H9 (cell line): ENCODE results near the gene ATRIP. TPM values are rescaled to one million over a fixed set of nuclear protein-coding genes. Genes with fewer than 3 reads are reported as not detected.
"Not testable (repeated sequence)": the region's sequence is repeated elsewhere in the genome, so short reads cannot be mapped to it uniquely, and the experiment has no call there.

Experiments
- DNase-seq: peaks from one replicate; pipeline ENCODE4 v3.0.0-alpha.2; 2017
- H2AFZ ChIP-seq: one replicate; pipeline ENCODE4 v1.6.1; 2013; ENCODE audit warnings: mild to moderate bottlenecking, low read length, control low read depth, moderate library complexity
- H2AK5ac ChIP-seq: 2 replicates; pipeline ENCODE4 v1.6.1; 2013; ENCODE audit warnings: low read length, control low read depth, mixed read lengths; ENCODE audit not compliant: insufficient read length
- H2BK120ac ChIP-seq: one replicate; pipeline ENCODE4 v1.6.1; 2013; ENCODE audit warnings: low read depth, mild to moderate bottlenecking, low read length, control low read depth, inconsistent platforms; ENCODE audit not compliant: poor library complexity, severe bottlenecking
- H2BK12ac ChIP-seq: 2 replicates; pipeline ENCODE4 v1.6.1; 2013; ENCODE audit warnings: low read length, control low read depth, mixed read lengths, low read depth; ENCODE audit not compliant: insufficient read length
- H2BK15ac ChIP-seq: 2 replicates; pipeline ENCODE4 v1.6.1; 2013; ENCODE audit warnings: low read depth, low read length, control low read depth
- H2BK20ac ChIP-seq: one replicate; pipeline ENCODE4 v1.6.1; 2013; ENCODE audit warnings: low read depth, mild to moderate bottlenecking, low read length, control low read depth, inconsistent platforms; ENCODE audit not compliant: poor library complexity, severe bottlenecking
- H2BK5ac ChIP-seq: 2 replicates; pipeline ENCODE4 v1.6.1; 2013; ENCODE audit warnings: low read length, control low read depth, mixed read lengths; ENCODE audit not compliant: insufficient read length
- H3K14ac ChIP-seq: 2 replicates; pipeline ENCODE4 v1.6.1; 2013; ENCODE audit warnings: low read length, control low read depth; ENCODE audit not compliant: insufficient read depth
- H3K18ac ChIP-seq: 2 replicates; pipeline ENCODE4 v1.6.1; 2013; ENCODE audit warnings: low read depth, mild to moderate bottlenecking, mixed read lengths, low read length, control low read depth; ENCODE audit not compliant: insufficient read length
- H3K23ac ChIP-seq: 2 replicates; pipeline ENCODE4 v1.6.1; 2013; ENCODE audit warnings: low read length, control low read depth, mixed read lengths, low read depth; ENCODE audit not compliant: insufficient read length
- H3K23me2 ChIP-seq: 2 replicates; pipeline ENCODE4 v1.6.1; 2013; ENCODE audit warnings: low read depth, mild to moderate bottlenecking, mixed read lengths, low read length, control low read depth; ENCODE audit not compliant: insufficient read length, poor library complexity, severe bottlenecking
- H3K27ac ChIP-seq: 2 replicates; pipeline ENCODE4 v1.5.1; 2013; ENCODE audit warnings: low read length, control low read depth, mixed read lengths, low read depth; ENCODE audit not compliant: insufficient read length
- H3K27me3 ChIP-seq: 2 replicates; pipeline ENCODE4 v1.6.1; 2013; ENCODE audit warnings: low read length, control low read depth, inconsistent platforms; ENCODE audit not compliant: insufficient read depth
- H3K4ac ChIP-seq: 2 replicates; pipeline ENCODE4 v1.6.1; 2013; ENCODE audit warnings: low read depth, mild to moderate bottlenecking, control low read depth, inconsistent platforms, low read length, moderate library complexity
- H3K4me1 ChIP-seq: 2 replicates; pipeline ENCODE4 v1.6.1; 2013; ENCODE audit warnings: low read length, control low read depth, inconsistent platforms; ENCODE audit not compliant: insufficient read depth
- H3K4me2 ChIP-seq: 2 replicates; pipeline ENCODE4 v1.6.1; 2013; ENCODE audit warnings: low read length, control low read depth, mixed read lengths; ENCODE audit not compliant: insufficient read length, insufficient read depth
- H3K56ac ChIP-seq: 2 replicates; pipeline ENCODE4 v1.6.1; 2013; ENCODE audit warnings: low read depth, mild to moderate bottlenecking, mixed read lengths, low read length, control low read depth; ENCODE audit not compliant: insufficient read length
- H3K79me1 ChIP-seq: 2 replicates; pipeline ENCODE4 v1.6.1; 2013; ENCODE audit warnings: low read depth, mild to moderate bottlenecking, moderate library complexity, low read length, control low read depth, inconsistent platforms; ENCODE audit not compliant: insufficient read depth, poor library complexity, severe bottlenecking
- H3K79me2 ChIP-seq: 2 replicates; pipeline ENCODE4 v1.6.1; 2013; ENCODE audit warnings: low read length, control low read depth, inconsistent platforms; ENCODE audit not compliant: insufficient read depth
- H3K9ac ChIP-seq: 2 replicates; pipeline ENCODE4 v1.6.1; 2013; ENCODE audit warnings: low read length, control low read depth, mixed read lengths; ENCODE audit not compliant: insufficient read length; ENCODE audit errors: extremely low read depth
- H3K9me3 ChIP-seq: one replicate; pipeline ENCODE4 v1.6.1; 2013; ENCODE audit warnings: low read depth, low read length, inconsistent platforms; ENCODE audit not compliant: control insufficient read depth
- H3T11ph ChIP-seq: one replicate; pipeline ENCODE4 v1.6.1; 2013; ENCODE audit warnings: mild to moderate bottlenecking, low read length, control low read depth, inconsistent platforms
- H4K20me1 ChIP-seq: one replicate; pipeline ENCODE4 v1.6.1; 2013; ENCODE audit not compliant: control insufficient read depth, insufficient read length, insufficient read depth
- H4K5ac ChIP-seq: 2 replicates; pipeline ENCODE4 v1.6.1; 2013; ENCODE audit warnings: low read depth, mild to moderate bottlenecking, mixed read lengths, low read length, control low read depth; ENCODE audit not compliant: insufficient read length
- H4K8ac ChIP-seq: replicated peaks from 2 replicates; pipeline ENCODE4 v1.6.1; 2013; ENCODE audit warnings: low read length, control low read depth, mixed read lengths, low read depth; ENCODE audit not compliant: insufficient read length
- H4K91ac ChIP-seq: 2 replicates; pipeline ENCODE4 v1.6.1; 2013; ENCODE audit warnings: low read depth, mild to moderate bottlenecking, moderate library complexity, mixed read lengths, low read length, control low read depth; ENCODE audit not compliant: insufficient read length
- H3K27ac Mint-ChIP-seq, 3 experiments: 2 replicates in 2 of 3; 3 replicates in 1 of 3; pipeline ENCODE4 v1.8.0; 2020 to 2021; ENCODE audit warnings: mixed read lengths in 3 of 3, mild to moderate bottlenecking in 1 of 3, moderate library complexity in 1 of 3
- H3K27me3 Mint-ChIP-seq: 2 replicates; pipeline ENCODE4 v1.8.0; 2021; ENCODE audit warnings: low read depth, mild to moderate bottlenecking, moderate library complexity, mixed read lengths
- H3K36me3 Mint-ChIP-seq, 3 experiments: 2 replicates in 2 of 3; 3 replicates in 1 of 3; pipeline ENCODE4 v1.8.0; 2020 to 2021; ENCODE audit warnings: low read depth in 3 of 3, mixed read lengths in 3 of 3; ENCODE audit not compliant: insufficient read depth in 1 of 3
- H3K4me1 Mint-ChIP-seq, 2 experiments: 2 replicates each; pipeline ENCODE4 v1.8.0; 2020; ENCODE audit warnings: mixed read lengths in 2 of 2
- H3K4me3 Mint-ChIP-seq, 2 experiments: 2 replicates in 1 of 2; 3 replicates in 1 of 2; pipeline ENCODE4 v1.8.0; 2020 to 2021; ENCODE audit warnings: mild to moderate bottlenecking in 2 of 2, mixed read lengths in 2 of 2, moderate library complexity in 1 of 2
- H3K9me3 Mint-ChIP-seq, 2 experiments: 2 replicates in 1 of 2; 3 replicates in 1 of 2; pipeline ENCODE4 v1.8.0; 2020; ENCODE audit warnings: mild to moderate bottlenecking in 2 of 2, mixed read lengths in 2 of 2, moderate library complexity in 1 of 2
- CTCF ChIP-seq: fragments of 200-600 bp; sonication (generic); conservative IDR thresholded peaks from 3 replicates; pipeline ENCODE4 v1.8.0; 2021; ENCODE audit warnings: antibody characterized with exemption, mild to moderate bottlenecking
- WGBS: extraction: QIAGEN DNeasy Blood & Tissue Kit; methylation state at CpG from one replicate; pipeline ENCODE4 v1.1.7; 2013; ENCODE audit warnings: missing lambda C conversion rate, low lambda C conversion rate, mixed read lengths; ENCODE audit not compliant: insufficient read length; ENCODE audit errors: extremely low coverage; 5-methylcytosine and 5-hydroxymethylcytosine counted together
- total RNA-seq: library from RNA; stranded (reverse); gene quantifications from 2 replicates; pipeline ENCODE4 v1.2.1, GENCODE V29; 2021

Gene ATRIP
- total RNA-seq, 1 experiment from 2014 or later: 16.3 TPM

GRCh38 chr3:48478626-48479555 is 32.4 kb downstream of the ATRIP start:
- Mint-ChIP-seq H3K36me3 (peaks cover 3 to 6% (median 5%) of the 10 kb centered on the region in 3 experiments; a peak in 6 of 7 replicates), H3K4me1 (peaks cover 34 to 35% of the 10 kb centered on the region in 2 experiments), H3K4me3 (no peak overlapping the region), H3K27ac (peak overlapping the region; percentile 78 to 84 (median 81); a peak in 6 of 7 replicates), H3K27me3 (no peaks in the 10 kb centered on the region), H3K9me3 (no peaks in the 10 kb centered on the region)
- Histone ChIP-seq H3K23ac (no peak overlapping the region), H3K79me1 (no peaks in the 10 kb centered on the region), H2AK5ac (no peak overlapping the region), H3K27ac (no peak overlapping the region), H3K4me1 (peaks cover 3% of the 10 kb centered on the region; the same call in 1 of the 2 replicates), H3K4ac (no peak overlapping the region), H3K79me2 (no peaks in the 10 kb centered on the region), H3K9me3 (no peaks in the 10 kb centered on the region), H3K18ac (no peak overlapping the region), H2BK20ac (no peak overlapping the region), H2BK5ac (no peak overlapping the region), H3K14ac (no peak overlapping the region), H4K5ac (no peak overlapping the region), H2BK15ac (no peak overlapping the region), H4K91ac (no peak overlapping the region), H2BK12ac (no peak overlapping the region), H3K27me3 (no peaks in the 10 kb centered on the region), H3T11ph (no peak overlapping the region), H2AFZ (no peak overlapping the region), H4K20me1 (no peaks in the 10 kb centered on the region), H3K9ac (no peak overlapping the region), H2BK120ac (no peak overlapping the region), H3K4me2 (no peak overlapping the region), H3K56ac (no peak overlapping the region), H4K8ac (no peak overlapping the region), H3K23me2 (no peaks in the 10 kb centered on the region)
- no peak for TF ChIP-seq CTCF
- WGBS: no CpG with 5 or more reads among the region's 19 CpGs
- DNase-seq: no peak

DNA sequence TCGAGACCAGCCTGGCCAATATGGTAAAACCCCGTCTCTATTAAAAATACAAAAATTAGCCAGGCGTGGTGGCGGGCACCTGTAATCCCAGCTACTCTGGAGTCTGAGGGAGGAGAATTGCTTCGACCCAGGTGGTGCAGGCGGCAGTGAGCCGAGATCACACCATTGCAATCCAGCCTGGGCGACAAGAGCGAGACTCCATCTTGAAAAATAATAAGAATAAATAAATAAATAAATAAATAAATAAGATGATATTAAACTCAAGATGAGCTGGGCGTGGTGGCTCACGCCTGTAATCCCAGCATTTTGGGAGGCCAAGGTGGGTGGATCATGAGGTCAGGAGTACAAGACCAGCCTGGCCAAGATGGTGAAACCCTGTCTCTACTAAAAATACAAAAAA is 34.4 kb downstream of the ATRIP start:
- no CpG with 5 or more reads among the region's 11 CpGs for WGBS
- not testable (repeated sequence) for H2BK12ac ChIP-seq, H2BK5ac ChIP-seq, H3K56ac ChIP-seq, H3K79me1 ChIP-seq, H3K79me2 ChIP-seq, H4K20me1 ChIP-seq, H3K4ac ChIP-seq, H3K27ac ChIP-seq, H3K4me1 ChIP-seq, H4K91ac ChIP-seq, H3T11ph ChIP-seq, DNase-seq, H3K23ac ChIP-seq, H3K18ac ChIP-seq, H3K14ac ChIP-seq, H3K36me3 Mint-ChIP-seq, H3K9ac ChIP-seq, H4K5ac ChIP-seq, H3K27me3 Mint-ChIP-seq, H2BK20ac ChIP-seq, H3K4me2 ChIP-seq, H4K8ac ChIP-seq, H3K9me3 Mint-ChIP-seq, H3K23me2 ChIP-seq, H2BK15ac ChIP-seq, H2AK5ac ChIP-seq, H3K9me3 ChIP-seq, H2AFZ ChIP-seq, H3K4me3 Mint-ChIP-seq, H3K27ac Mint-ChIP-seq, H3K27me3 ChIP-seq, H2BK120ac ChIP-seq
- peaks cover 22% of the 10 kb centered on the region in 2 experiments for H3K4me1 Mint-ChIP-seq
